Measurements from ENCODE around the gene SMC2.

Gene SMC2

DNA sequence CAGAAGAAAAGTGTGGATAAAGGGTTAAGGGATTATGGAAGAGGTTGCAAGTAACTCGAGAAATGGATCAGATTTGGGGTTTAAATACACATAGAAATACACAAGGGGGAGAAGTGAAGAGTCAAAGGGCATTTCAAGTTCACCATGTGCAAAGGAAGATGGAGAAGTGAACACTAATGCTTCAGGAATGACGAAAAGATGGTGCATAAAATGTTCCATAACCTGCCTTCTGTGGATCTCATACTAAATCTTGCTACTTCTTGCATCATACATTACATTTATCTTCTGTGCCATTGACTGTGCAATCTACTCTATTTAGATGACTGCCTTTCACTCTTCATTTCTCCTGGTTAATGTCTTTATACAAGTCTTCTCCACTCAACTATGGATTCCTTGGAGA, 5.7 kb upstream of the SMC2 start:
- DNase-seq (no peak), ATAC-seq (replicated peaks) (no peak)
- no peak overlapping the region for H3K27ac Mint-ChIP-seq
- no peak overlapping the region for H3K4me3 Mint-ChIP-seq
- H3K27me3 Mint-ChIP-seq = peaks cover 8 to 25% of the 10 kb centered on the region in 2 donors
- no peaks in the 10 kb centered on the region for H3K9me3 Mint-ChIP-seq
- no peaks in the 10 kb centered on the region for H3K4me1 Mint-ChIP-seq (ENCODE audit: low read depth in 2 of 2)
- H3K36me3 Mint-ChIP-seq (ENCODE audit: insufficient read depth) = no peaks in the 10 kb centered on the region

GRCh38 chr9:104090578-104090977, 3.5 kb upstream of the SMC2 start:
- Mint-ChIP-seq H3K27me3 (peaks cover 8 to 25% of the 10 kb centered on the region in 2 donors), H3K36me3 (ENCODE audit: insufficient read depth) (peaks cover 8% of the 10 kb centered on the region), H3K27ac (no peak overlapping the region), H3K4me3 (no peak overlapping the region), H3K9me3 (no peaks in the 10 kb centered on the region), H3K4me1 (ENCODE audit: low read depth in 2 of 2) (peaks cover 10 to 14% of the 10 kb centered on the region in 2 donors)
- DNase-seq (no peak), ATAC-seq (replicated peaks) (no peak)

GRCh38 chr9:104091116-104091515, 3.0 kb upstream of the SMC2 start:
- Mint-ChIP-seq H3K4me1 (ENCODE audit: low read depth in 2 of 2) (peaks cover 10 to 14% of the 10 kb centered on the region in 2 donors), H3K27ac (no peak overlapping the region), H3K4me3 (no peak overlapping the region), H3K27me3 (peaks cover 8 to 25% of the 10 kb centered on the region in 2 donors), H3K36me3 (ENCODE audit: insufficient read depth) (peaks cover 8% of the 10 kb centered on the region), H3K9me3 (no peaks in the 10 kb centered on the region)
- DNase-seq (no peak), ATAC-seq (replicated peaks) (no peak)

- ATAC-seq (replicated peaks) = no peak
- Mint-ChIP-seq H3K27me3 (peaks cover 8 to 25% of the 10 kb centered on the region in 2 donors), H3K27ac (no peak overlapping the region), H3K4me3 (no peak overlapping the region), H3K36me3 (ENCODE audit: insufficient read depth) (peaks cover 8% of the 10 kb centered on the region), H3K4me1 (ENCODE audit: low read depth in 2 of 2) (peaks cover 10 to 17% of the 10 kb centered on the region in 2 donors), H3K9me3 (no peaks in the 10 kb centered on the region)
- DNase-seq = no peak
These were observed 2.4 kb upstream of the SMC2 start for GRCh38 chr9:104091708-104092107.

DNA sequence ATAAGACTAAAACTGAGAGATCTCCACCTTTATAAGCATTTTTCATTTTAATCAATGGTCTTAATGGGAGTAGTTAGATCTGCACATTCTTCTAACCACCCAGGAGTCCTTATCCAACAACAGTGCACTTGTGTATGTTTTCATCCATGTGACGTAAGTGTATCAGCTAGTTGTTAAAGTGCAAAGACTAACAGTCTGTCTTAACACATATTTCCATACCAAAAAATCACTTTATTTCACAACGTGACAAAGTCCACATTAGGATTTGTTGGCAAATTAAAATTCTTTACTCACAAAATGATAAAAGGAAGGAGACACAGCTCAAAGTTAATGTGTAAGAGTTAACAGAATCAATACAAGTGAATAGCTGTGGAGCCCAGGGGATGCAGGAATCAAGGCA, 1.9 kb upstream of the SMC2 start:
- no peak overlapping the region for H3K27ac Mint-ChIP-seq
- H3K27me3 Mint-ChIP-seq = peaks cover 4 to 20% of the 10 kb centered on the region in 2 donors
- peak overlapping the region in 1 of 2 donors; percentile 26 for H3K4me3 Mint-ChIP-seq
- H3K36me3 Mint-ChIP-seq (ENCODE audit: insufficient read depth) = peaks cover 8% of the 10 kb centered on the region
- peaks cover 11 to 19% of the 10 kb centered on the region in 2 donors for H3K4me1 Mint-ChIP-seq (ENCODE audit: low read depth in 2 of 2)
- ATAC-seq (replicated peaks) (no peak), DNase-seq (no peak)
- no peaks in the 10 kb centered on the region for H3K9me3 Mint-ChIP-seq

DNA sequence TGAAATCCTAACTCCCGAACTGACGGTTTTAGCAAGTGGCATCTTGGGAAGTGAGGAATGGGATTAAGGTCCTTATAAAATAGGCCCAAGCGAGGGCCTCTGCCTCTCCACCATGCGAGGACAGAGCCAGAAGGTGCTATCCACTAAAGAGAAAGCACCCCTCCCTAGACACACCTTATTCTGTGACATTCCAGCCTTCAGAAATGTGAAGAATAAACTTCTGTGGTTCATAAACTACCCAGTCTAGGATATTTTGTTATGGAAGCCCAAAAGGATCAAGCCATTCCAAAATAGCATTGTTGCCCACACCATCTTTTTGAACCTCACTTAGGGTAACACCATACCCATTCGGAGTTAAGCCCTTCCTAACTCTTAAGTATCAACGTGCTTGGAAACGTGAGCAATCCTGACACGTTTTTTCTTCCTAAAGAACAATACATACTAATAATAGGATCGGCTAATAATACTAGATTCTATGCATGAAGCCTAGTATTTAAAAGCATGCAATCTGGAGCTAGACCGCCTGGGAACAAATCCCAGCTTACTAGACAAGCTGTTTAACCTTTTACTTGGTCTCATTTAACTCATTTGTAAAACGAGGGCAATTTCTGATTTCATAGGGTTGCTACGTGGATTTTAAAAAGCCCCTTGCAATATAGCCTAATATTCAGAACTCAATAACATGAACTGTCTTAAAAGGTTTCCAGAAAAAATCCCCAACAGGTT, 1.1 kb upstream of the SMC2 start:
- DNase-seq (no peak), ATAC-seq (replicated peaks) (no peak)
- Mint-ChIP-seq H3K36me3 (ENCODE audit: insufficient read depth) (peaks cover 8% of the 10 kb centered on the region), H3K4me3 (peak overlapping the region; percentile 96 to 99), H3K9me3 (no peaks in the 10 kb centered on the region), H3K27ac (peak overlapping the region; percentile 97 to 99), H3K27me3 (peaks cover 0 to 14% of the 10 kb centered on the region in 2 donors), H3K4me1 (ENCODE audit: low read depth in 2 of 2) (peaks cover 11 to 19% of the 10 kb centered on the region in 2 donors)

DNA sequence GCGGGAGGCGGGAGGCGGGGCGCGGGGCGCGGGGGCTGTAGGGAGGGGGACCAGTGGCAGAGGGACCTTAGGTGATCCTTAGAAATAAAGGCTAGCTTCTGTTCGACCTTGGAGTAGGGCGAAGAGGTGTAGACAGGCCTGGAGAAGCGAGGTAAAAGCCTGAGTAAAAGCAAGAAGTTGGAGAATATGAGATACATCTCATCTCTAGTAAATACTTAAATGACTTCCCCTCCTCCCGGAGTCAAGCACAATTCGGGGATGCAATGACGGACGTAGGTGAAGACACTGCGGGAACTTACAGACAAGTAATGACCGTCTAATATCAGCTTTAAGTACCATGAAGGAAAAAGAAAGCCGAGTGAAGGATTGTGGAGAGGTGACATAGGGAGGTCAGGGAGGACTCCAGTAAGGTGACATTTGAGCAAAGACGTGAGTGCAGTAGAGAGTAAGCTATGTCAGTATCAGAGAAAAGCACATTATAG, 466 bp downstream of the SMC2 start:
- peak overlapping the region; percentile 96 to 99 for H3K4me3 Mint-ChIP-seq
- ATAC-seq (replicated peaks) (no peak), DNase-seq (no peak)
- peaks cover 8% of the 10 kb centered on the region for H3K36me3 Mint-ChIP-seq (ENCODE audit: insufficient read depth)
- no peaks in the 10 kb centered on the region for H3K27me3 Mint-ChIP-seq
- peak overlapping the region; percentile 97 to 99 for H3K27ac Mint-ChIP-seq
- H3K9me3 Mint-ChIP-seq = no peaks in the 10 kb centered on the region
- peaks cover 11 to 19% of the 10 kb centered on the region in 2 donors for H3K4me1 Mint-ChIP-seq (ENCODE audit: low read depth in 2 of 2)

DNA sequence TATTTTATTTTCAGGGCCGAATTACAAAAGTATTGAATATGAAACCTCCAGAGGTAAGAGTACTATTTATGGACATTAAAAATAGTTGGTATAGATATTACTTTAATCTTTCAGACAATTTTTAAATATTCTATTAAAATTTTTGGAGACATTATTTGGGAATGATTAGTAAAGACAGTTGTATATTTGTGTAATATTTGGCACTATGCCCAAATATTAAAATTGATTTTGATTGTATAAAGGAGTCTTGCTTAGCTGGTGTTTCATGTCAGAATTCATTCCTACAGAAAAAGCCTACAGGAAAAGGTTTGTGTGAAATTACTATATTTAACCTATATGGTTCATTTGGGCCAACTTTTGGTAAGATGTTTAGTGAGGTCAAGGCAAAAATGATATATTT, 5.5 kb downstream of the SMC2 start:
- Mint-ChIP-seq H3K27ac (no peak overlapping the region), H3K4me3 (no peak overlapping the region), H3K36me3 (ENCODE audit: insufficient read depth) (peaks cover 25% of the 10 kb centered on the region), H3K4me1 (ENCODE audit: low read depth in 2 of 2) (peaks cover 5 to 15% of the 10 kb centered on the region in 2 donors), H3K9me3 (no peaks in the 10 kb centered on the region), H3K27me3 (no peaks in the 10 kb centered on the region)
- ATAC-seq (replicated peaks) = no peak
- no peak for DNase-seq

DNA sequence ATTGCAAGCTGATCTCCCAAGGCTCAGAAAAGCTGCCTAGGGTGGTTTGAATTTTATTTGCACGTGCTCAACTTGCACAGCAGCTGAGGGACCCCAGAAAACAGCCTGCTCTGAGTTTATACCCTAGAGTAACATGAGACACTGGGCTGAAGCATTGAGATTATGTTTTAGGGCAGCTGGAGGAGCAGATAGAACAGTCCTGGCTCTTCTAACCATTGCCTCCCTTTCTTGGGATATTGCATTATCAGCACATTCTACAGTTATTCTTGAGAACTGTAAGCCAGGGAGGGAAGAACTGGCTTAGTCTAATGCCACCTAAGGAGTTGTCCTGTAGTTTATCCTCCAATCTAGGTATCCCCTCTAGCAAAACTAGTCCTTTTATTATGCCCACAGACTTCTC, 10.3 kb downstream of the SMC2 start:
- Mint-ChIP-seq H3K4me3 (no peak overlapping the region), H3K27me3 (no peaks in the 10 kb centered on the region), H3K27ac (no peak overlapping the region), H3K4me1 (ENCODE audit: low read depth in 2 of 2) (no peaks in the 10 kb centered on the region), H3K36me3 (ENCODE audit: insufficient read depth) (peaks cover 29% of the 10 kb centered on the region), H3K9me3 (no peaks in the 10 kb centered on the region)
- DNase-seq (no peak), ATAC-seq (replicated peaks) (no peak)

GRCh38 chr9:104107799-104108198, 13.7 kb downstream of the SMC2 start:
- H3K27ac Mint-ChIP-seq = no peak overlapping the region
- H3K9me3 Mint-ChIP-seq = no peaks in the 10 kb centered on the region
- ATAC-seq (replicated peaks) (no peak), DNase-seq (no peak)
- no peak overlapping the region for H3K4me3 Mint-ChIP-seq
- H3K27me3 Mint-ChIP-seq = no peaks in the 10 kb centered on the region
- H3K36me3 Mint-ChIP-seq (ENCODE audit: insufficient read depth) = peaks cover 14% of the 10 kb centered on the region
- H3K4me1 Mint-ChIP-seq (ENCODE audit: low read depth in 2 of 2) = no peaks in the 10 kb centered on the region

GRCh38 chr9:104108315-104108714, 14.2 kb downstream of the SMC2 start:
- Mint-ChIP-seq H3K4me1 (ENCODE audit: low read depth in 2 of 2) (no peaks in the 10 kb centered on the region), H3K4me3 (no peak overlapping the region), H3K9me3 (no peaks in the 10 kb centered on the region), H3K27ac (no peak overlapping the region), H3K27me3 (no peaks in the 10 kb centered on the region), H3K36me3 (ENCODE audit: insufficient read depth) (peaks cover 9% of the 10 kb centered on the region)
- ATAC-seq (replicated peaks) (no peak), DNase-seq (no peak)

DNA sequence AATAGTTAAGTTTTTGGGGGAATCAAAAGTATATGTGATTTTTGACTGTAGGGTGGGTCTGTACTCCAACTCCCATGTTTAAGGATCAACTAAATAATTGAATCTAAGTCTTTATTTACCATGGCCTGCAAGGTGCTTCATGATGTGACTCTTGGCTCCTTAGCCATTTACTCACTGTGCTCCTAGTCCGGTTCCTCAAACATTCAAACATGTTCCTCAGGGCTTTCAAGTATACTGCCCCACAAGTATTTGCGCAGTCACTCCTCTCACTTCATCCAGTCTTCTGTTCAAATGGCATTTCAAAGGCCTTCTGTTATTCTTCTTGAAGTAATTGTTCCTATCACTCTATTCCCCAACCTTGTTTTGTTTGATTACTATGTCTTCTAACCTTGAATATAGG, 16.4 kb downstream of the SMC2 start:
- Mint-ChIP-seq H3K4me1 (ENCODE audit: low read depth in 2 of 2) (no peaks in the 10 kb centered on the region), H3K27me3 (no peaks in the 10 kb centered on the region), H3K36me3 (ENCODE audit: insufficient read depth) (peaks cover 9% of the 10 kb centered on the region), H3K27ac (no peak overlapping the region), H3K4me3 (no peak overlapping the region), H3K9me3 (no peaks in the 10 kb centered on the region)
- ATAC-seq (replicated peaks) (no peak), DNase-seq (no peak)

DNA sequence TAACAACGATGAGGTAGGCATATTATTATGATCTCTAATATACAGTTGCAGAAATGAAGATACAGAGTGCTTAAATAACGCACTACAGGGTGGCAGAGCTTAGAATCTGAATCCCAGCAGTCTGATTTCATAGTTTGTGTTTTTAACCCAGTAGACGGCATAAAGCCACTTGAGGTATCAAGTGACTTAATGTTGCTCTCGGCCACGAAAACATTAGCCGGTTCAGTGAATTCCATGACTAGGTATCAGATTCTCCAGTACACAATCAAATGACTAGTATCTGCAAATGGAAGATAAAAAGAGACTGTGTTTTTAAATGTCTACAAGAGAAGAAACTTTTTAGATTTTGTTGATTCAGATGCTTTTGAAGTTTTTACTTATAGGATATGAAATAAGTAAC, 24.8 kb downstream of the SMC2 start:
- no peak for ATAC-seq (replicated peaks)
- Mint-ChIP-seq H3K9me3 (no peaks in the 10 kb centered on the region), H3K27me3 (no peaks in the 10 kb centered on the region), H3K4me1 (ENCODE audit: low read depth in 2 of 2) (no peaks in the 10 kb centered on the region), H3K4me3 (no peak overlapping the region), H3K36me3 (ENCODE audit: insufficient read depth) (peaks cover 15% of the 10 kb centered on the region), H3K27ac (peak overlapping the region in 1 of 2 donors; percentile 10)
- DNase-seq = no peak

- Mint-ChIP-seq H3K27ac (no peak overlapping the region), H3K4me1 (ENCODE audit: low read depth in 2 of 2) (no peaks in the 10 kb centered on the region), H3K36me3 (ENCODE audit: insufficient read depth) (peaks cover 27% of the 10 kb centered on the region), H3K4me3 (no peak overlapping the region), H3K9me3 (no peaks in the 10 kb centered on the region), H3K27me3 (no peaks in the 10 kb centered on the region)
- DNase-seq (no peak), ATAC-seq (replicated peaks) (no peak)
These were observed 26.9 kb downstream of the SMC2 start for GRCh38 chr9:104121022-104121421.

All from effector memory CD8-positive, alpha-beta T cell (primary cell).